Activated CD4-positive, alpha-beta T cell treated with anti-CD3 and anti-CD28 coated beads, Interleukin-2, Interleukin-6, amounts not matched to agents 100 ng/mL and 50 ng/mL, durations not matched to agents 16 hours and 8 hours (primary cell): ENCODE results near the gene DUS1L.

Source experiments
- DNase-seq: peaks from one replicate; pipeline ENCODE4 v3.0.0-alpha.2; 2020

DUS1L gene

DNA sequence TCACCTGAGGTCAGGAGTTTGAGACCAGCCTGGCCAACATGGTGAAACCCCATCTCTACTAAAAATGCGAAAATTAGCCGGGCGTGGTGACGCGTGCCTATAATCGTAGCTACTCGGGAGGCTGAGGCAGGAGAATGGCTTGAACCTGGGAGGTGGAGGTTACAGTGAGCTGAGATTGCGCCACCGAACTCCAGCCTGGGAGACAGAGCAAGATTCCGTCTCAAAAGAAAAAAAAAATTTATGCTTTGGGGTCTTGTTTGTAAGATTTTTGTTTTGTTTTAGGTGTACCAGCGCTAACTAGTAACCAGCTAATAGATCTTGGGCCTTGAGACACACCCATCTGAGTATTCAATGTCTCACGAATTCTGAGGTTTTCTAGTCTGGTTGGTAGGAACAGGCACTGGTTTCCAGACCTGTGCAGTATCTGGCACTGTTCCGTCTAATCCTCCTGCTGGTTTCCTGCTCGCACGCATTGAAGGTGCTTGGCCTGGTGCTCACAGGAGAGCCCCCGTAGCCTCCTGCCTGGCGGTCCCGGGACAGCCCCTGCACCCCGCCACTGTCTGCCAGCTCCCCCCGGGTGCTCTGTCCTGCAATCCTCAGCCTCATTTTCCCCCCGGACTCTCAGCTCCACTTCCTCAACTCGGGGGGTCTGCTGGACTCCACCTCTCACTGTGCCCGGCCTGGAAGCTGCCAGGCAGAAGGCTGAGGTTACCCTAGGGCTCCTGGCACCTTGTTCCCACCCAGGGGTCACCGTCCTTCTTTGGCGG lies 10.6 kb upstream of the DUS1L start:
- no peak for DNase-seq

DNA sequence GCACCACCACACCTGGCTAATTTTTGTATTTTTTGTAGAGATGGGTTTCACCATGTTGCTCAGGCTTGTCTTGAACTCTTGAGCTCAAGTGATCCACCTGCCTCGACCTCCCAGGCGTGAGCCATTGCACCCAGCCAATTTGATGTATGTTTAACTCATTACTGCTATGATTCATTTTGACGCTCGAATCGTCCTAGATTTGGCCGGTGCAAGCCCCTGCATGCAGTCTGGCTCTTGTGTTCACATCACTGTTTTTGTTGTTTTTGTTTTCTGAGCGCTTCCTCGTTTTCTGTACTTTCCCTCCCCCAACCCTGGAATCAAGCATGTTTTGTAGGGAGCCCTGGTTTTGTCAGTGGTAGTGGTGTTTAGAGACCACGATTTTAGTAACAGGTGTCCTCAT lies 7.8 kb upstream of the DUS1L start:
- DNase-seq: no peak

DNA sequence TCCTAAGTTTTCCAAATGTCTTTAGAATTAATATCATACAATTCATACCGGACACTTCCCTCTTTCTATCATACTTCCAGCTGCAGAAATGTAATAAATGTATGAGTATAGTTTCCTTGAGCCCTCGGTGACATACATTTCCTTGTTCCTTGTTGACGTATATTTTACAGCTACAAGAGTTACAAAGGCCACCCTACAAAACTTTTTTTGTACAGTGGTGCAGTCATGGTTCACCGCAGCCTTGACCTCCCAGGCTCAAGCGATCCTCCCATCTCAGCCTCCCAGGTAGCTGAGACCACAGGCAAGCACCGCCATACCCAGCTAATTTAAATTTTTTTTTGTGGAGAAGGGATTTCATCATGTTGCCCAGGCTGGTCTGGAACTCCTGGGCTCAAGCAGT lies 7.2 kb upstream of the DUS1L start:
- no peak for DNase-seq

DNA sequence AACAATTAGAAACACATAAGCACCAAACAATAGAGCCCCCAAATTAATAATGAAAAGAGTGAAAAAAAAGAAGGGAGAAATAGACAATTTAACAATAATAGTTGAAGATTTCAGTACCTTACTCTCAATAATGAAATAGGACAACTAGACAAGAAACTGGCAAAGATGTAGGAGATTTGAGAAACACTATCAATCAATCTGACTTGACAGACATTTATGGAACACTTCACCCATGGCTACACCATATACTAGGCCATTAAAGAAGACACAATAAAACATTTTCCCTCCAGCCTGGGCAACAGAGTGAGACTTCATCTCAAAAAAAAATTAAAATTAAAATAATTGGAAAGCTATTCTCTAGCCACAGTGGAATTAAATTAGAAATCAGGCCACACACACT lies 5.0 kb upstream of the DUS1L start:
- DNase-seq: no peak

DNA sequence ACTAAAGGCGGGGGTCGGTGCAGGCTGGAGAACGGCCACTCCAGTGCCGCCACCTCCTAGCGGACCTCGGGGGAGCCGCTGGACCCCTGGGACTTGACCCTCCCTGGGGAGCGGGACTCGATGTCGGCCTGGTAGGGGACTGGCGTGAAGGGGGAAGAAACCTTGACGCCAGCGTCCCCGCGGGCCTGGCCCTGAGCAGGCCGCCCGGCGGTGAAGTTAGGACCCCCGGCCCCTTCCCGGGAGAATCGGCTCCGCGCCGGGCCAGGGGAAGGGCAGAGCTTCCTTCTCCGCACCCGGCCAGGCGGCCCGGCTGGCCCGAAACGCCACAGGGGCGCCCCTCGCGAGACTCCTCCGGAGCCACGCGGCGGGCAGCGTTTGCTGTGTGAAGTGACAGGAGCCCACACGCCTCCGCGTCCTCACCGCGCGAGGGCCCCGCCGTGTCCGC lies 389 bp downstream of the DUS1L start:
- DNase-seq: no peak

DNA sequence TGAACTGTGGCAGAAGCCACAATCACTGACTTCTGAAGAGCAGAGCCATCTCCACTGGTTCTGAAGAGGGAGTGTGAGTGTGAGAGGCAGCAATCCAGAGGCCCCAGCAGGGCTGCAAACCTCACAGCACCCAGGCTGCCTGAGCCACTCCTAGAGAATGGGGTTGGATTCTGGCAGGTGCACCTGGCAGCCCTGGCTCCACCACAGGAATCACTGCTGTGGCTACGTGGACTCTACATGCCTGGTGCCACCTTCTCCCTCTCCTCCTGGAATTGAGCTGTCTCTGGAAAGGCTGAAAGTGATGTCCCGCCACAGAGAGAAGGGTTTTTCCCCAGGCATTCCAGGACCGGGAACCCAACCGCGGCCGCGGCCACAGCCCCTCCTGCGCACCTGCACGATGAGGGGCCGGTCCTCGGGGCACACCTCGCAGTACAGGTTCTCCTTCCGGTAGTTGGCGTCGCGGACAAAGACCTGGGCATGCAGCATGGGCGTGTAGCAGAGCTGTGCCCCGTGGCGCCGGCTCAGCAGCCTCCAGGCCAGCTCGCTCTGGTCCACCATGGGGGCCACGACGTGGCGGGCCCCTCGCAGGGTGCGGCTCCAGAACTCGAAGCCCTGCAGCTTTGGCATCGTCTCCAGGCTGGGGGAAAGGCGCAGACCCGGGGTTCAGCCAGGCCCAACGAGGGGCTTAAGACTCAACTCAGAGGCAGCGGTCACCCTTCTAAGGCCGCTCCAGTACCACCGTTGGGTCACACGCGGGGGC lies 991 bp downstream of the DUS1L start:
- DNase-seq: no peak

DNA sequence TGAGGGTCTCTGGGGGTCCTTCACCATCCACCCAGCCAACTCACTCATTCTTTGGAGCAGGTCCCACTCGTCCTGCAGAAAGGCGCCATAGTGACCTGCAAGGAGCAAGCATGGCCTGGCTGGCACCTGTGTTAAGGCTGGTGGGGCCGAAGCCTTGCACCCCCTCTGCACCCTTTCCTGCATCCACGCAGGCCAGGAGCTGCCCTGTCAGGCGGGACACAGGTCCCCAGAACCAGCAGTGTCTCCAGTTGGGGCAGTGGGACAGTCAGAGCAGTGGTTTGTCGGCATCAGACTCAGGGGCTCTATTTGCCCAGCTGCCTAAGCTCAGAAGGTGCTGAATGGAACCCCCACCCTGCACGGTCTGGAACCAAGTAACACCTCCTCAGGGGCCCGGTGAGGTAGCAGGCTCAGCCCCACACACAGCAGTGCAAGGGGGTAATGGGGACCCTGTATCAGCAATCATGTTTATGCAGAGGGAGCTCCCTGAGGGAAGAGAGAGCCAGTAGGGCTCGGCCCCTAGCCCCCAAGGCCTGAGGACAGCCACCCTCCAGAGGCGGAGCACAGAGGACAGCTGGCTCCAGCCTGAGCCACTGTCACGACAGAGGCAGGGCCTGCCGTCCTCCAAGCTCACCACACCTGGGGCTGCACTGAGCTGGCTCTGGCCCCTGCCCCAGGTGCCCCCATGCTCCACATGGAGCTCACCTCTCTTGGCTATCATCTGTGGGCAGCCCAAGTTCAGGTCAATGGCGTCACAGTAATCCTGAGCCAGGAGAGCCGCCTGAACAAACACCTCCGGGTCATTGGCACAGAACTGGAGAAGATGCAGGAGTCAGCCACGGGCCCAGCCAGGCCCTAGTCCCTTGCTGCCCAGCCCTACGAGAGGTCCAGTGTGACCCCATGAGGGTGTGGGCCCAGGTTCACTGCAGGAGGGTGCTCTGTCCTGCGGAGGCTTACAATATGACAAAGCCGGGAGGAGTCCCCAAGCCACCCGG lies 1.9 kb downstream of the DUS1L start:
- no peak for DNase-seq

DNA sequence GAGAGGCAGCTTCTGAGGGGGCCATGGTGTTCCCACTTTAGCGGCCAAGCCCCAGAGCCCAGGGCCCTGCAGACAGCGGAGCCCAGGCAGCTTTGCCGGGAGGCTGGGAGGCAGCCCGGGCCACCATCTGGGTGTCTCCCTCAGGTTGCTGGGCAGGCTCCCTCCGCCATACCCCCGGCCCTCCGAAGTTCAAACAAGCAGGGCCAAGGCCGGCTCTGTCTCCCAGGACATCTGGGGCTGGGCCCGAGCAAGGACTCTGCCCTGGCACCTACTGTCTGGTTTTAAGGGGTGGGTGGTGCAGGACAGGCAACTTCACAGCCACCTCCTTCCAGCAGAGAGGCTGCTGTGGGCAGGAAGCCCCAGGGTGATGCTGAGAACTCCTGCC lies 2.6 kb downstream of the DUS1L start:
- no peak for DNase-seq

DNA sequence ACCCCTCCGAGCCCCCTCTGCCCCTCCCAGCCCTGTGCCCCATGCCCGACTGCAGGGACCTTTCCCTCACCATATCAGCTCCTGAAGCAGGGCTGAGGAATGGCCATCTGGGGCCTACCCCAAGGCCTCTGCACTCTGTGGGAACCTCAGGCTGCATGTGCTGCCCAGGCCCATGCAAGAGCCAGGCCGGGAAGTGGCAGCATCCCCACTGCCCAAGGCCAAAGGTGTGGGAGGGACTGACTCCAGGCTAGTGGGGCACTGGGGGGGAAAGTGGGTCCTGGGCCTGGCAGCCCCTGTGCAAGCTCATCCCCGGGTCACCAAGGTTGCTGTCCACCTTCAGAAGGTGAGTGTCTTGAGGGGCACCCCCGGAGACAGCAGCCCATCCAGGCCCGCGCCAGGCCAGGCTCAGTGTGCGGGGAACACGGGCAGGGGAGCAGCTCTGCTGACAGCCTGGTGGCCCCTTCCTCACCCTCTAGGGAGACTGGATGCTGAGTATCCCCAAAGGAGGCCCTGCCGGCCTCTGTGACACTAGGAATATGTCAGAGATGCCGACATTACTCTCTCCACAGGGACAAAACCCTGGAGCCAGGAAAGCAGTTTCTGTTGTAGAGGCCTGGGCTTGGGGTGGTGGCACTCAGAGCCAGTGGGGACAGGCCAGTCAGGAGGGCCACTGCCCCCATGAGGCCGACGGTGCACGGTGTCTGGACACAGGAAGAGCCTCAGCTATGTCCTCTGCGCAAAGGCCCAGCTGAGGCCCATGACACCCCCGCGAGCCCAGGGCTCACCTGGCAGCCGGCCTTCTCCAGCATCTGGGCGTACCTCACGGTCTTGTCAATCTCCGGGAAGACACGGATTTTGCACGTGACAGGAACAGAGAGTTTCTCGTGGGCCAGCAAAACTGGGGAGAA lies 3.3 kb downstream of the DUS1L start:
- DNase-seq: no peak

DNA sequence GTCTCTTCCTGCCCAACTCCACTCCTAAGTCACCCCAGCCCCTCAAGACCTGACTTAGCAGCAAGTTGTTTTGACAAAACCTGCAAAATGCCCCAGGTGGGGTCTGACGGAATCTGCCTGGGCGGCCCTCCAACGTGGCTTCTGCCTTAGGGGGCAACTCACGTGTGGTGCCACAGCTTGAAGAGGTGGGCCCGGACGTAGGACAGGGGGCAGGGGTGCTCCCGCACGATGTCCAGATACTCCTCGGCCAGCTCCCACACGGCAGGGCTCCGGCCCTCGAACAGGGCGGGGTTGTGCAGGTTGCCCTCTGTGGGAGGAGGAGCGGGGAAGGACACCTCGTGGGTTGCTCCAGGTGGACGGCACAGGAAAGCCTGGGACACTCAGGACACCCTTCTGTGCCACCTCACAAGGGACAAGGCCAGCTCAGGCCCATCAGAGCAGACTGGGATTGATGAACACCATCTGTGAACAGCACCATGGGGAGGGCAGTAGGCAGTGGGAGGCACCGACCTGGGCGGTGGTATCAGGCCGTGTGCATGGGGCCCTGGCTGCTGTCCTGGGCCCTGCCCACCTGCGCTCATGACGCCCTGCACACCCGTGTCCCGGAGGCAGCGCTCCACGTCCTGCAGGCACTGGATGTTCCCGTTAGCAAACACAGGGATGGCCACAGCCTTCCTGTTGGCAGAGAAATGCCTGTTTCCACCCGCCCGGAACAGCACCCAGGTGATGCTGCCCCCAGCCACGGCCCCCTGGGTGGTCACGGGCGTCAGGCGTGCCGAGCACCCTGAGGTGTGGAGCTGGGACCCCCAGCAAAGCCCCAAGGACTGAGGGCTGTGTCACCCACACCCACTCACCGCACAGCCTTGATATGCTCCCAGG lies 4.3 kb downstream of the DUS1L start:
- DNase-seq: no peak

DNA sequence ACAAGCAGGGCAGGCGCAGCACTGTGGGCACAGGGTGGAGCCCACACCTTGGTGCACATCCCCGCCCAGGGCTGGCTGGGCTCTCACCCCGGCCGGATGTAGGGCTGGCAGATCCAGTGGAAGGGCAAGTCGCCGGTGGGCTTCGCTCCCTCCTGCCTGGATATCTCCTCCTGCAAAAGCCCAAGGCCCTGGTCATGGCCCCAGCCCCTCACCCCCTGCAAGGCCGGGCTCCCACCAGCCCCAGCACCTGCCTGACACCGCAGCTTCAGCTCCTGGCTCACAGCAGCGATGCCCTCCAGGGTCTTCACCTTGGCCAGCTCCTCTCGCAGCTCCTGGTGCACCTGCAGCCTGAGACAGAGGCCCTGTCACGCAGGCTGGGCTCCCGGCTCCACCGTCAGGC lies 5.0 kb downstream of the DUS1L start:
- no peak for DNase-seq

DNA sequence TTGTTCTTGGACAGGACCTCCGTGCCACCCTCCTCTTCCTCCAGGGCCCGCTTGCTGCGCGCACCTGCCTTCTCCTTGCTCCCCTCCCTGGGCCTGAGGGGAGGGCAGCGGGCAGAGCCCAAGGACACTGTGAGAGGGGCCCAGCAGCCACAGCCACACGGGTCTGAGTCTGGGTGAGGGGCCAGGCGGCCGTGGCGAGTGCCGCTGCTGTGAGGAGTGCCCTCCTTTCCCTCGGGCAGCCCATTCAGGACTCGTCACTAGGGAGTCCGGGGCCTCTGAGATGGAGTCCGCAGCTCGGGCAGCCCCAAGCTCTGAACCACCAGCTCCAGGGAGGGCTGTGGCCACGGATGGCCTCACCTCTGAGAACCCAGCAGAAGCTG lies 5.6 kb downstream of the DUS1L start:
- DNase-seq: no peak

DNA sequence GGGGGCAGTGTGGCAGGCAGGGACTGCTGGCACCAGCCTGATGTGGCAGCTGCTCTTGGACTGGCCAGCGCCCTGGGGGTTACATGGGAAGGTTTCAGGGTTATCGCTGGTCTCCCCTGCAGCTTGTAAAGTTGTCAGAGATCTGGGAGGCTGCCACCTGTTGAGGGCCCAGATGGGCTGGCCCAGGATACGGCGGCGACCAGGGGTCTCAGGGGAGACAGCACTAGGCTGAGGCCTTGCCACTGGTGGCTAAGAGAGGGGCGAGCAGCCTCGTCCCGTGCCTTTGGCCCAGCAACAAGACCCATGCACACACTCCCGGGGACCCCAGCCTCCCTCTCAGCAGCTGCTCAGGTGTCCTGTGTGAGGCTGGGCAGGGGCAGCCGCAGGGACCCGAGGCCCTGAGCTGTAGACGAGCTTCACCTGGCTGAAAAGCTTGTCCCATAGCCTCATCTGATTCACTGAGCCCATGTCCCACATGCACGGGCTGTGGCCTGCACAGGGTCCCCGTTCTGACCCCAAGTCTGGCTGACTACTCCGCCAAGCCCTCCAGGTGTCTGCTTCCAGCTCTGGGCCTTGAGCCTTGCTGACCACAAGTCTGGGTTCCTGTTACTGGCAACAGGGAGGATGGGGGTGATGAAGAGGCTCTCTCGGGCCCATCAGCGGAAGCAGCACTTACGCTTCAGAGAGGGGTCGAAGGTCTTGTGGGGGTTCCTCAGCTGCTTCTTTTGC lies 6.2 kb downstream of the DUS1L start:
- DNase-seq: no peak

DNA sequence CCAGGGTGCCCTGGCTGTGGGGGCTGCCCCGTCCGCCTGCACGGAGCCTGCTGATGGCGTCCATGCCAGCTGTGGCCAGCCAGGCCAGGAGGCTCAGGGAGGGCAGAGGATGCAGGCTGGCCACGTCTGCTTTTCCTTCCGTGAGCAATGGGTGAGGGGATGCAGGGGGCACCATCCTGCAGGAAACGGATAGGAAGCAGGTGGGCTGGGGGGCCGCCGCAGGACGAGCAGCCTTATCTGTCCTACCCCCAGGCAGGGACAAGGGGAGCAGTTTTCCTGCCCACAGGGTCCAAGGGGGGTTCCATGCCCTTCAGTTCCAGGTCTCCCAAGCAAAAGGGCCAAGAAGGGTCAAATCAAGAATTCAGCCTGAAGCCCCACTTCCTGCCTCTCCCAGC lies 6.8 kb downstream of the DUS1L start:
- no peak for DNase-seq

DNA sequence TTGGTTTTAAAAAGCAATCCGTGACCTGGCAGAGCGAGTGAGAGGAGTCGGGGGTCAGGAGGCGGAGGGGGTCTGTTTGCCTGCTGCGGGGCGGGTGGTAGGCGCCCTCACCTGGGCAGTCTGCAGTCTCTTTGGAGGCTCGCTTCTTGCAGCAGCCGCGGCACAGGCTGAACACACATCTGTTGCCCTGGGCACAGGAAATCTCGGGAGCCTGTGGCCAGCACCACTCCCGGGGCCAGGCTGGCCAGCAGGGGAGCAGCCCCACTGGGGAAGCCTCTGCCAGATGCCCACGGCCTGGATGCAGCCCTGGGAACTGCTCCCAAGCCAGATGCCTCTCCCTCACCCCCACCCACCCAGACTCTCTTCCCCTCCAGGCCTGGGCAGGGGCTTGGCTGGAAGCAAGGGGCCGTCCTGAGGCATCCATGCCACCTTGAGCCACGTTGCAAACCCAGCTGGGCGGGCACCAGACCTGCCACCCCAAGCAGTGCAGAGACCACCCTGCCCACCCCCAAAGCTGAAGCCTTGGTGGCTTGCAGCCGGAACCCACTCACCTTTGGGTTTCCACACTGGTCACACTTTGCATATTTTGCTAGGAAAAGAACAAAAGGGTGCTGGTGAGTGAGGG lies 7.3 kb downstream of the DUS1L start:
- DNase-seq: no peak

DNA sequence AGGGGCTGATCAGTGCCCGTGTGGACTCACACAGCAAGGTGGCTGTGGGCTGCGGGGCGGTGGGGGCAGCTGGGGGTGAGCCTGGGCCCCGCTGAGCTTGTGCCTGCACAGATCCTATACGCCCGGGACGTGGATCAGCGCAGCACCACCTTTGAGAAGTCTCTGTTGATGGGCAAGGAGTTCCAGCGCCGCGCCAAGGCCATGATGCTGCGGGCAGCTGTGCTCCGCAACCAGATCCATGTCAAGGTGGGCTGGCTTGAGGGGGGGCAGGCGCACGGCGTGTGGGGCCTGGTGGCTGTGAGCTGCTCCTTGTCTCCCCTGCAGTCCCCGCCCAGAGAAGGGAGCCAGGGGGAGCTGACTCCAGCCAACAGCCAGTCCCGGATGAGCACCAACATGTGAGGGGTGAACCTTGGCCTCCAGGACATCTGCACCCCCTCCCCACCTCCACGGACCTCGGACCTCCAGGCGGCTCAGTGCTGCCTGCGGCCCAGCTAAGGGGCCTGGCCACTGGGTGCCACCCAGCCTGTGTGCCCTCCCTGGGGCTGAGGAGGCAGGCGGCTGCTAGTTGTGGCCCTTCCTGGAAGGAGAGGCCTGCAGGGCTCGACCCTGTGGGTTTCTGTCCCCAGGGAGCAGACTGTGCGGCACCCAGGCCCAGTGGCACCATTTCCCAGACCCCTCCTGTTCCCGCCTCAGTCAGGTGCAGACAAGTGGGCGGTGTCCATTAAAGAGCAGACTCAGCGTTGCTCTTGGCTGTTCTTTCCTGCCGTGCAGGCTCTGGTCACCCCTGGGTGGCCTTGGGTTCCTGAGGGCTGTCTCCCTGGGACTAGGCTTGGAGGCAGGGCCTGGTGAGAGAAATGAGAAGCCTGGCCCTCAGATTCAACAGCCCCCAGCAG lies 8.6 kb downstream of the DUS1L start:
- no peak for DNase-seq

DNA sequence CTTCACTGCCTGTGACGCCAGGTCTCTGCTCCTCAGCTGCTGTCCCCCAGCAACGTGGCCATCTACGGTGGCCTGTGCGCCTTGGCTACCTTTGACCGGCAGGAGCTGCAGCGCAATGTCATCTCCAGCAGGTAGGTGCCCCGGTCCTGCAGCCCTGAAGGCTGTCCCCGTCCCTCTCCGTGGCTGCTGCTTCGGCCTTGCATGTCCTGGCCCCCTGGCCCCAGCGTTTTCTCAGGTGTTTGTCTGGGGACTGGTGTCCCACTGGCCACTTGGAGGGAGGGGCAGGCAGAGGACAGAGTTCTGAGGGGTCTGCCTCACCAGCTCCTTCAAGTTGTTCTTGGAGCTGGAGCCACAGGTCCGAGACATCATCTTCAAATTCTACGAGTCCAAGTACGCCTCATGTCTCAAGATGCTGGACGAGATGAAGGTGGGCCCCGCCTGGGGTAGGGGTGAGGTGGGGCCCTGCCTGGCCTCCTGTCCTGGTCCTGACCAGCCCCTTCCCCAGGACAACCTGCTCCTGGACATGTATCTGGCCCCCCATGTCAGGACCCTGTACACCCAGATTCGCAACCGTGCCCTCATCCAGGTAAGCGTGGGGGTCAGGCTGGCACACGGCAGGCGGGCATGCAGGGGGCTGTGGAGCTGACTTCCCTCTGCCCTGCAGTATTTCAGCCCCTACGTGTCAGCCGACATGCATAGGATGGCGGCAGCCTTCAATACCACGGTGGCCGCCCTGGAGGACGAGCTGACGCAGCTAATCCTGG lies 9.5 kb downstream of the DUS1L start:
- DNase-seq: no peak
